GM18858 (cell line): ENCODE measurements around the gene ERGIC1.

Experiments used
- ATAC-seq: cut with Tn5 transposase; IDR thresholded peaks from one replicate; pipeline ENCODE4 v1.9.1; 2021; ENCODE audit not compliant: unreplicated experiment

The ERGIC1 gene

GRCh38 chr5:172827841-172828240 is 6.2 kb upstream of the ERGIC1 start:
- ATAC-seq, result no peak

GRCh38 chr5:172828911-172829431 is 5.1 kb upstream of the ERGIC1 start:
- ATAC-seq, result no peak

- ATAC-seq, result no peak
Observed at GRCh38 chr5:172830275-172830799, 3.7 kb upstream of the ERGIC1 start.

- no peak for ATAC-seq
Observed at GRCh38 chr5:172830876-172831662, 3.0 kb upstream of the ERGIC1 start.

- ATAC-seq, result no peak
Observed at GRCh38 chr5:172832383-172833315, 1.4 kb upstream of the ERGIC1 start.

- ATAC-seq, result no peak
Observed at GRCh38 chr5:172833372-172833685, 722 bp upstream of the ERGIC1 start.

- peak; percentile 19 for ATAC-seq
Observed at GRCh38 chr5:172834415-172835289, 601 bp downstream of the ERGIC1 start.

GRCh38 chr5:172835290-172835993 is 1.4 kb downstream of the ERGIC1 start:
- ATAC-seq, result no peak

GRCh38 chr5:172835994-172836356 is 1.9 kb downstream of the ERGIC1 start:
- no peak for ATAC-seq

GRCh38 chr5:172837640-172838039 is 3.6 kb downstream of the ERGIC1 start:
- peak; percentile 77 for ATAC-seq

- no peak for ATAC-seq
Observed at GRCh38 chr5:172838151-172838875, 4.3 kb downstream of the ERGIC1 start.

- no peak for ATAC-seq
Observed at GRCh38 chr5:172839669-172840431, 5.8 kb downstream of the ERGIC1 start.

- no peak for ATAC-seq
Observed at GRCh38 chr5:172840432-172841154, 6.5 kb downstream of the ERGIC1 start.

- no peak for ATAC-seq
Observed at GRCh38 chr5:172841256-172841655, 7.2 kb downstream of the ERGIC1 start.

- no peak for ATAC-seq
Observed at GRCh38 chr5:172843825-172844576, 9.9 kb downstream of the ERGIC1 start.

- ATAC-seq, result no peak
Observed at GRCh38 chr5:172844577-172844838, 10.5 kb downstream of the ERGIC1 start.

- ATAC-seq, result no peak
Observed at GRCh38 chr5:172845154-172845553, 11.1 kb downstream of the ERGIC1 start.

- no peak for ATAC-seq
Observed at GRCh38 chr5:172845576-172845975, 11.5 kb downstream of the ERGIC1 start.
